NCI-H526 (cell line): ENCODE measurements around the gene KIRREL3.

ENCODE experiments used
- DNase-seq, 2 experiments: peaks; one replicate each; lab custom pipeline; 2025; lab: John Stamatoyannopoulos, UW

Gene KIRREL3

DNA sequence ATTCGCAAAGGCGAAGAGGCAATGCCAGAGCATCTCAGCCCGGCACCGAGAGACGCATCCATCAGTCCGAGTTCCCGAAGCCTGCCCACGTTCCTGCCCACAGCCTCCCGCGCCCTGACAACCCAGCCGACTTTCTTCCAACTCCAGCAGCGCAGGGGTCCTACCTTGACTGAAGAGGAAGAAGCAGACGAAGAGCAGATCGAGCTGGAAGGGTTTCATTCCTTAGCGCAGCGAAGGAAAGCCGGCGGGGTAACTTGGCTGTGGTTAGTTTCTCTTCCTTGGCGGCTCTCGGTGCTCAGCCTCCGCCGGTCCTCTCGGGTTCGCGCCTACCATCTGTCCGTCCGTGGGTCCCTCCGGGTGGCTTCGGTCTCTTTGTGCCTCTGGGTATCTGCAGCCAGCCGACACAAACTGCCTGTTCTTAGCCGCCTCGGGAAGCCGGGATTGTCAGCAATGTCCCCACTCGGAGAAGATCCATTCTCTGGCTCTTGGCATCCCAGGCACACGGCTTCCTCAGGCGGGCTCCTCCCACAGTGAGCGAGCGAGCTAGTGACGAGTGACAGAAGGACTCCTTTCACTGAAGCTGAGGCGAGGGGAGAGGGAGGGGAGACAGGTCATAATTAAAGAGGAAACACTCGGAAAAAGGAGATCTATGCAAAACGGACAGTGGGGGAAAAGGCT lies at the start of gene KIRREL3:
TSS of gene KIRREL3 (minus strand) at position 480 of the 678 bp plus-strand sequence.
- peak; percentile 71 to 88 for DNase-seq

DNA sequence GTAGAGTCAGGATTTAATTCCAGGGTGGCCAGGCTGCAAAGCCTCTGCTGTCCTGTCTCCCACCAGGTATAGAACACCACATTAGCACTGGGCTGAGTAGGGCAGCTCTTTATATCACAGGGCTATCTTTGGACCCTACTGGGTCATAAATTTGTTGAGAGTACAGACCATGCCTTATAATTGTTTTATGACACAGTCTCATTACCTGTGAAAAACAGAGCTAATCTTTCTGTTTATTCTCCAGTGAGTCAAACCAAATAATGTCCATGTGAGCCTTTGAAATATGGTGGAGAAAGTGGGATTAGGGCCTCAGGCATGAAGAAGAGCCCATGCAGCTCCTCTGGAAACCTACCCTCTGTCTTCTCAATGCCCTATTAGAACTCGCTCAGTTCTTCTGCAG lies 49.6 kb upstream of the KIRREL3 start:
- DNase-seq: no peak

DNA sequence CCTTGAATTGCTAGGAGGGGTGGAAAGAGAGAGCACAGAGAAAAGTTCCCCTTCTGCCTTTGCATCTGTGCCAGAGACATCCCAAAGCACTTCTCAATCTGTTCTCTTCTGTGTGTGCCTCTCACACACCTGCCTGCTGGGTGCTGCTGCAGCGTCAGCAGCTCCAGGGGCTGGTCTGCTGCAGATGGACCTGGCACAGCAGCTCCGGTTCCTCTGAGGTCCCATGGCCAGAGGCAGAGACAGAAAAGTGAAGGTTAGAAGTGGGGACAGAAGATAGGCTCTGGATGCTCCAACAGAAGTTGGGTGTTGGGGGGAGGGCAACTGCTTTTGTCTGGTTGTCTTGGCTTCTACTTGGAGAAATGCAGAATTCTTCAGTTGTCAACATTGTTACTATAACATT lies 48.9 kb upstream of the KIRREL3 start:
- no peak for DNase-seq

DNA sequence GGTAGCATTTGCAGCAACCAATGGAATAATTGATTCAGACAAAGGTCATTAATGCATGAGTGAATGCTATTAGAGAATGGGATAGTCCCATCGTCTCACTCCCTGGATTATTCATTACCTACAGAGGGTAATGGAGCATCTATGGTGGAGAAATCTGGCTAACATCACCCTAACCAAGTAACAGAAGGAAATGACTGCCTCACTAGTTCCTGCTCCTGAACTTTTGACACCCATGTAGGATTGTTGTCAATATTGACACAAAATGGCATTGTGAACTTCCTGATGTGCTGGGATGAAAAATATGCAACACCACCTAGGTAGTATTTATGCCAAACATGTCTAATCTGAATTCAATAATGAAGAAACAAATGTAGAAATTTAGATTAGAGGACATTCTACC lies 44.0 kb upstream of the KIRREL3 start:
- no peak for DNase-seq

DNA sequence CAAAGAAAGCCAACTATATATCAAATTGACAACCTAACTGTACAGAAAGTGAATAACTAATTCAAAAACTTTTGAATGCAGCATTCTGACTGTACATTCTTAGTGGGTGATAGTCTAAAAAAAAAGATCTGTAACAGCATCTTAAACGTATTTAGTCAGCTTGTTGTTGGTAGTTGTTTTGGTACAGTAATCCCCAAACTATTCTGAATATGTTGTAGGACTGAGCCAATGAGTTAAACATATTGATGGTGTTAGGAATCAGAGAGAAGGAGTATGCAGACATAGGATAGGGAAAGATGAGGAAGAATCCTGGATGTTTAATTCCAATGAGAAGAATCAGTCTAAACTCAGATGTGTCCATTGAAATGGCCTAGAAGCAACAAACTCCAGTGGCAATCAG lies 41.9 kb upstream of the KIRREL3 start:
- DNase-seq: no peak

DNA sequence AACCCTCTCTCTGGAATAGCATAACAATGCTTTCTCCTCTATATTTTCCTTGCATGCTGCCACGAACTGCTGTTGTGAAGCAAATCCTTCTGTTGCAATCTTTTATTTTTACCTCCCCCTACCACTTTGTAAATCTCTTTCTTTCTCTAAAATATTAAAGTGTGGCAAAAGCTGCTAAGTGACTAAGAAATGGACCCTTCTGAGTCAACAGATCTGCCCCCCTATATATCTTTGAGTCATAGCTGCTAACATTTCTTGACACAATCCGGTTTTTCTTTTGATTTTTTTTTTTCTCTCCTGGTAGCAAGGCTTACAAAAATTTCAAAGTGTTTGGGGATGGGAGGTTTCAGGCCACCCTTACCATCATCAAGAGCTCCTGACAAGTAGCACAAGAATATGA lies 39.0 kb upstream of the KIRREL3 start:
- no peak for DNase-seq

DNA sequence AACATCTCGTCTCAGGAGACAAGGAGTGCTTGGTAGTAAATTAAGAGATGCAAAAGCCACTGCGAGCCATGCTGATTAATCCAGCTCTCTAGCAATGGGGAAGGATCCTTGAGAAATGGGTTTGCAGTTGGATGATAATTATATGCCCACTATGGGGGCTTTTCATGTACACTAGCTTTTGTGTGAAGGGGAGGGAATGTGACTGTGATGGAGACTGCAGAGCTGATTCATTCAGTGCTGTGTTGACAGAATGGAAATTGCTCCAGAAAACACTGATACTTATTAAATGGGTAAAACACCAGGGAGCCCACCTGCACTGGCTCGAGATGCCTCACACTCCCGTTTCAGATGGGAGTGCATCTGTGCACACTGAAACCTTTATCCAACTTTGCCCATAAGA lies 37.0 kb upstream of the KIRREL3 start:
- DNase-seq: no peak

DNA sequence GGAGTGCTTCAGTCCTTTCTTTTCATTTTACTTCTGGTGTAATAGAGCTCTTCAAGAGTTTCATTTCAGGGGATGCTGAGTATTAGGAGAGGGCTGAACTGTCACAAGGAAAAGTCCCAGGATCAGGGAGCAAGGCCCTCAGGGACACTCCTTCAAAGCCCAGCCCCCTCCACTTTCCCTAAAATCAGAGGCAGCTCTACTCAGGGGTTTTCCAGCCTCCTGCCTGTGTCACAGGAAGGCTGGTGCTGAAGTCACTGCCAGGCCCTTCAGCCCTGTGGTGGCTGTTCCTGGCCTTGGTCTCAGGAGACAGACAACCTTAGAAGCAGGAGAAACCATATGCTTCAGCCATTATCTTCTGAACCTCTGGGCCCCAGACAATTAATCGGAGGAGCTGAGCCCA lies 36.4 kb upstream of the KIRREL3 start:
- no peak for DNase-seq

DNA sequence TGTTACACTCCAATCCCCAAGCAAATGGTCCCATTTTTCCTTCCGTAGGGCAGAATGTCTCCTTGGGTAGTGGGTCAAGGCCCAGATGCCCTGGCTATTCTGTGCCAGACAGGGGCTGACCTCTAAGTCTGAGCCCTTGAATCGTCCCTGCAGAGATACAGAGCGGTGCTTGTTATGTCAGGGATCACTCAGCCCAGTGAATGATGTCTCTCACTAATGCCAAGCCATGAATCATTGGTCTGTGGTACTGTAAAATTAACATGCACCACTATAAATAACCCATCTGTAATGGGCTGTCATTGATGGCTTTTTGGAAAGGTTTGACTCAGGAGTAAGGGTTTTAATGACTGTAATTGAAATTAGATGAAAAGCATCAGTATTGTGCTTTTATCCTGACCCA lies 35.3 kb upstream of the KIRREL3 start:
- no peak for DNase-seq

DNA sequence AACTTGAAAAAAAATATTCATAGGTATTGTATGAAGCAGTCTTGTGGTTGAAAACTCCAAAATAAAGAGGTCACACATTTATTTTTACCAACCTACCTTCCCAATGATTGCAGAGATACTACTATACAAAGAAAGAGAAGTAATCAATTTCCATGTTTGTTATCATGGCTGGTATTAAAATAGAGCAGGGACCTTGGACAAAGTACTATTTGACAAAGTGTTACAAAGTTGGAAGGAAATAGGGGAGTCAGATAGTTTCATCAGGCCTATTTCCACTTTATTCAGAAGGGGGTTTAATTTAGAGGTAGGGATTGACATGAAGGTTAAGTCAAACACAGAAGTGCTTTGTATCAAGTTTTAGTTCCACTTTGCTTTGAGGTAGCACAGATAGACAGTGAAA lies 34.4 kb upstream of the KIRREL3 start:
- no peak for DNase-seq

DNA sequence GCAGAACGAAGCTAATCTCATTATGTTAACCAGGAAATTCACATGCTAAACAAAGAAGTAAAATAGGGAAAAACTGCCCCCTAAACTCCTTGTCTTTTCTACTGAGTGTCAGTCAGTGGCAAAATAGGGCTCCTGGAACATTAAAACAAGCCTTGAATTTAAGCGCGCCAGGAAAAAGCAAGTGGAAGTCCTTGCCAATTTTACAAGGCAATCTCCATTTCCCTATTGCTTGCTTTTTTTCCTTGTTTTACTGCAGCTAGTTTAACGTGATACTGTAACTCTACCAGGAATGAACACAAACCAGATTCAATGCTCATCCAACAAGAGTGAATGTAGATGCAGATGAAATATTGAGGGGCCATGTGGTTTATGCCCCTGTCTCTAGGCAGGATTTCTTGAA lies 28.1 kb upstream of the KIRREL3 start:
- DNase-seq: no peak

DNA sequence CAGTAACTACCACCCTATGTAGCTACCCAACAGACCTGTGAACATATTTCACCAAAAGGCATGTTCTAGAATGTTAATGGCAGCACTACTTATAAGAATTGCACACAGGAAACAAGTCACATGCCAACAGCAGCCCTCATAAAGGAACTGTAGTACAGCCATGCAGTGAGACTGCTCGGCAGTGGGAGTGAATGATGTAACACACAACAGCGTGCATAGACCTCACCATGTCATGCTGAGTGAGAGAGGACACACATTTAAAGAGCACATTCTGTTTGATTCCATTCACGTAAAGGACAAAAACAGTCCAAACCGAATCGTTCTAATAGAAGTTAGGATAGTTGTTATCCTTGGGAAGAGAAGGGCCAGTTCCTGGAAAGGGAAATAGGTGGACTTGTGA lies 27.2 kb upstream of the KIRREL3 start:
- no peak for DNase-seq

DNA sequence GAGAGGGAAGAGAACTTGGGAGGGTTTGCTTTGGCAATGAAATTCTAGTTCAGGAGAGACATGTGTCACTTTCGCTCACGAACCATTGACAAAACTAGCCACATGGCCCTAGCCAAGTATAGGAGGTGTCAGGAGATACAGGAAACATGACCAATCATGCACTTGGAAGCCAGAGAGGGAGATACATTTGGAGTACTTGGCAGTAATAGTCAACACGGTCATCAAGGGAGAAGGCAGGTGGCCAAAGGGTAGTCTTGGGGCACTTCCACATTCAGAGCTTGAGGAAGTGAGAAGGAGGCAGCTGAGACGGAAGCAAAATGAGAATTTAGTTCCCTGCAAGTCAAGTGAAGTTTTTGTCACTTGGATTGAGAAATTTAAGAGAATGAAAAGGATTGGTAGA lies 26.4 kb upstream of the KIRREL3 start:
- DNase-seq: no peak

DNA sequence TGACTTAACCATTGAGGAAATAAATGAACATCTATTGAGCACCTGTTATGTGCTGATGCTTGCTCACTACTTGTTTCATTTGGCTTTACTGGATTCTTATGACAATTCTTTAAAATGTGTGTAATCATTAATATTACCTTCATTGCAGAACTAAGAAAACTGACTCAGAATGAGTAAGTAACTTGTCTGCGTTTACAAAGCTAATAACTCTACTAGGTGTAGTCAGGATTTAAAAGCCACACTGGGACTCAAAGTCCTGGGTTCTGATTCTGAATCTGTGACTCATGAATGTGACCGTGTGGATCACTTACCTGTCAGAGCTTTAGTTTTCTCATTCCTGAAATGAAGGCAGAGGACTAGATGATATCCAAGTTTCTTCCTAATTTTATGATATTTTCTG lies 23.4 kb upstream of the KIRREL3 start:
- DNase-seq: no peak

DNA sequence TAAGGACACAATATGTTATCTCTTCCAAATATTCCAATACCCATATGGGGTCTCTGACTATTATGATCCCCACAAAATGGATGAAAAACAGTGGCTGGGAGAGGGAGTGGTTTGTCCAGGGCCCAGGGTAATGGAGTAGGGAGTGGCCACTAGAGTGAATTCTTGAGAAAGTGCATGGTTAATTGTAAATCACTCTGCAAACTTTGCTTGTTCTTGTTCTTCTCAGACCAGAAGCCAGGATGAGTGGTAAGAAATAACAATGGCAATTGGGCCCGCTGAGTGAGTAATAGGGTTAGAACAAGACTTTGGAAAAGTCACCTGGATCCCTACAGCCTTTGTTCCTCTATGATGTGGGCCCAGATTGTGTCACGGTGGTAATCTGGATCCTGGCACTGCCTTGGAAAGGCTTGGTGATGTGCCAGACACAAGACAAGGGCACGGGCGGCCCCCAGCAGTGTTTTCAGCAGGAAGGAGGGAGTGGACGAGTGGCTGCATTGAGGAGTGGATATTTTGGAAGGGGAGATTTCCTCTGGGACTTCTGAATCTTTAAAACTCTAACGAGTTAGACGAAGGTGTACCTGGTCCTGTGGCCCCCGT lies 18.2 kb upstream of the KIRREL3 start:
- no peak for DNase-seq

DNA sequence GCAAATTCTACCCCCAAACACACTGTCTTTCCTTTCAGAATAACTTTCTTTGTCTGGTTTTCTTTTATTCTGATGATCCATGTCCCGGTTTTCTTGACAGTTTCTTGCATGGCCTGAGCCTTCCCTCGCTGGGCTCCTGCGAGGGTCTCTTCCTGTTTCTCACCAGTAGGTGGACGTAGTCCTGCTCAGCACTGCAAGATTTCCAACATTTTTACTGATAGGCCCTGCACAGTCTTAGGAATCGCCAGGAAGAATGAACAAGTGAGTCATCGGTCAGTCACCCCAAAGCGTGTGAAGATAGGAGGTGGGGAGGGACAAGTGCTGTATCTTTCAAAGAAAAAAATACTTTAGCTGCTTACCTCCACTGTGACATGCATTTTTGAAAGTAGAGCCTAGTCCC lies 16.9 kb upstream of the KIRREL3 start:
- DNase-seq: peak in 1 of 2 experiments; percentile 42

DNA sequence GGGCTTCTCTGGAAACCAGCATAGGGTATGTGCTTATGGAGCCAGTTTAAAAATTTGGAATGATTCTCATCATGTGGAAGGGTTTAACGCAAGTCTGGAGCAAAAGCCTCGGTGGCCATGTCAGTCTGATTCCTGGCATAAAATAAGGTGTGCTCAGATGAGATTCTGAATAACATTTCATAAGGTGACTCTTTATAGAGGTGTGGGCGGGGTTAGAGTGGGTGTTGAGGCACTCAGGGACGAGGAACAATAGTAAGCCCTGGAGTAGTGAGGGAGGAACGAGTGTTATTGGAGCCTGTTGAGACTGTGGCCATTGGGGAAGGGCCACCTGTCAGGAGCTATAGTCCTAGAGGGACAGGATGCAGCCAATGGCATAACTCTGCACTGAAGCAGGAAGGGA lies 13.0 kb upstream of the KIRREL3 start:
- DNase-seq: no peak

DNA sequence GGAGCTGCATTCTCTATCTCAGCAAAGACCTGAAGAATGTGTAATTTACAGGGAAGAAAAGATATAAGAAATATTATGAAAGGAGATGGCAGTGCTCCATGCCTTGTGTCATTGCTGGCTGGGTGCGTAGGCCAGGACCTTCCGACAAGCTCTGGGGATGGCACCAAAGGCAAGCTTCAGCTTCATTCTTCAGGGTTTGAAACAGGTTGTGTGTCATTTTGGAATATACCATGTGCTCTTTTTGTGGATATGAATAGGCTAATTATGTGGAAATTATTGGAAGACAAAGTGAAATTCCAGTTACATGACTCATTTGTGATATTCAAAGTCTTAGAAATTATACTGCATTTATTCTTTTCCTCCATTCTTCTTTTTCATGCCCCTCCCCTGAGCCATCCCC lies 5.7 kb upstream of the KIRREL3 start:
- no peak for DNase-seq

DNA sequence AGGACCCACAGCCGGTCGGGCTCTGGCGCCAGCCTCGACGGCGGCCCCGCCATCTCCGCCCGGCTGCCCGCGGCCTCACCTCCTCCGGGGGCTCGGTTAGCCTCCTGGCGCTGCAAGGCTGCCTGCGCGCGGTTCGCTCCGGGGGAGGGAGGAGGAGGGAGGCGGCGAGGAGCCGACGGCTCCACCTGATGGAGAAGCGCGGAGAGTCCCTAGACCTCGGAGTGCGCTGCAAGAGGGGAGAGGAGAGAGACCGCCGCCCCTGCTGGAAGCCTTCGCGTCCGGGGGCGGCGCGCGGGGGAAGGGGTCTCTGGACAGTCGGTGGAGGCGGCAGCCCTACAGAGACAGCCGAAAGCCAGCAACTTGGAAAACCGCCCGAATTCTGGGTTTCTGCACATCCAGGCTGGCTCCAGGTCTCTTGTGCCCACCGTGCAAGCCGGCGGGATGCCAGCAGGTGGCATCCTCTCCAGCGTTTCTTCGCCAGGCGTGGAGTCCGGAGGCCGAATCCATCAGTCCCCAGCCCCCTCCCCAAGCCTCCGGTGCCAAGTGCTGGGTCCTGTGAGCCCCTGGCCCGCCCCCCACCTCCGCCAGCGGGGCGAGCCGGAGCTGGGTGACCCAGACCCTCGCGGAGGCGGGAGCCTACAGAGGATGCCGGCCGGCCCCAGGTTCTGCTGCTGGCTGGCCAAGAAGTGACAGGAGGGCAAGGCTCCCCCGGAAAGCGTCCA lies 2.9 kb upstream of the KIRREL3 start:
- peak; percentile 87 to 98 for DNase-seq

DNA sequence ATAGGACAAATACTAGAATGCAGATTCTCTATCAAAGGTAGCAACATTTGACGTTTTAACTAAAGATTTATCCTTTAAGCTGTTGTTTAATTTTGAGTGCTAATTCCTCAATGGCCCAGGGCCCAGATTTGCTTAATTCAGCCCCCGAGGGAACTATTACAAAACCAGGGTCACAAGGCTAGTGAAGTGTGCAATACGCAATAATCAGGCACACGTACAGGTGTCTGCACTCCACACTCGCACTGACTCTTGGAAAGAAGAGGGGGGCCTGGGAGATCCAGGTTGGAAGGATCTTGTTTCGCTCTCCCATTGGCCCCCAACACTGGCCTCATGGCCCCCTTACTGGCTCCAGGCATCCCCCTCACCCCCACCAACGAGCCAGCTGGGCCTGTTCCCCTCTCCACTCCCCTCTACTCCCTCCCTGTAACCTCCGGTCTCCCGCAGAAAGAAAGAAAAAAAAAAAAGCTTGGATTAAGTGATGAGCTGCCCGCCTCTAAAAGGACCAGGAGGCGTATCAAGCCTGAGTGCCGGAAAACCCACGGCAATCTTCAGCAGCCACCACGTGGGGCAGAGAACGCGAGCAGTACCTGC lies 2.2 kb upstream of the KIRREL3 start:
- DNase-seq: peak in 1 of 2 experiments; percentile 70

DNA sequence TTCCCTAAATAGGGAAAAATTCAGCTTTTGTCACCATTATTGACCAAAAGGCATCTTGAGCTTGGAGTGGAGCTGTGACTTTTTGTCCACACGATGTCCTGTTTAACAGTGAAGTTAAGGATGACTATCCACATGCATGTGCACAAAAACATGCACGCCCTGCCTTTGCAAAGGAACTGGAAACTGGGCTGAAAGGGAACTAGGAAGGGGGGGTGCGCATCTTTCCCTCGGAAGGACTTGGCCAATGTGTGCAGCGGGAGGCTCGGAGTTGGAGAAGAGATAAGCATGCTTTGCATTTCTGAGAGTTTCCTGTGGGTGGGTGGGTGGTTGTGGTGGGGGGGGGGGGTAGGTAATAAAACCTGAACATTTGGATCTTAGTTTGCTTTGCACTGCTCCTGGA lies 411 bp upstream of the KIRREL3 start:
- peak; percentile 65 for DNase-seq

DNA sequence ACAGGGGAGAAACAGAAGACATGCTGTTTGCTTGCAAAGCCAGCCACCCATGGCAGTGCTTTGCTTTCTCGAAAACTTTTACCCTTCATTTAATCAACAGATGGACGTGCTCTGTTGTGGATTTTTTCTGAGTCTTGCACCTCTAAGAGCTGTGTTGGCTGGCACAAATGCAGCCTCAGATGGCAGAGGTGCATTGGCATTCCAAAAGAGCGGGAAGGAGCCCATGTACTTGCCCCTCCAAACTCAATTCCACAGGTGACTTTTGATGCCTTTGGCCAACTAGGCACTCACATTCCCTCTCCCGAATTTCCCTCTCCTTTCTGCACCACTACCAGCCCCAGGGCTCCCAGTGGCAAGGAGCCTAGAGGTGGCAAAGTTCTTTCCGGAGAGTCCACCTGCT lies 1.2 kb downstream of the KIRREL3 start:
- DNase-seq: no peak

DNA sequence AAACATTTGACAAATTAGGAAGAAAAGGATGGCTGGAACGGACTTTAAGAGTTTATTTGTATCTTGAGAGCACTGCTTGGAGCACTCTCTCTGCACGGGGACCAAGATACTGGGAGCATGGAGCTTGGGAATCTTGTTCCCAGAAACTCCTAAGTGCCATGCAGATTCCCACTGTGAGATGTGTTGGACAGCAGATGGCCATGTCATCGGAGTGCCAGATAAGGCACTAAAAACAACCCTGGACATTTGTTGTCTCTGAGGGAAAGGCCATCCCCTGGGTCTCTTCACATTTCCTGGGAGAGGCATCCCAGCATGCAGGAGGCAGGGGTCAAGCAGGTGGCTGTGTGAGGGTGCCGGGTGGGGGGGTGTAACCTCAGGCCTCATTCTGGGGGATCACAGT lies 2.9 kb downstream of the KIRREL3 start:
- no peak for DNase-seq
